ENCODE measurements around the gene CDC14B.
"Not testable (repeated sequence)": the region's sequence is repeated elsewhere in the genome, so short reads cannot be mapped to it uniquely, and the experiment has no call there.

The CDC14B gene

DNA sequence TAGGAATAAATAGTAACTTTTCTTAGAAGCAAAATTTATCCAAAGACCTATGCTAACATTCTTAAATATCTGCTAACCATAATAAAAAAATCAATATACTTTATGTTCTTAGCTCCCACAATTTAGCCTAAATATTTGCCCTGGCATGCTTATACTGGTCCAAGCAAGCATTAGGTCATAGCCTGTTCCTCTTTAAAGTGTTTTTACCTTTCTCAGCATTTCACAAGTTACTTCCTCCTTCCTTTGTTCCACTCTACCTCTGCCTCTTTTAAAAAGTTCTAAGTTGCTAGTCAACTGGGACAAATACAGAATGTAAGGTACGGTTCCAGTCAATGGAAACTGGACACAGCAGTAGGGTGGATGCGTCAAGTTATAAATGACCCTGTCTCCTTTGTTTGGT is 37.4 kb downstream of the CDC14B start:
- not testable (repeated sequence) for DNase-seq

DNA sequence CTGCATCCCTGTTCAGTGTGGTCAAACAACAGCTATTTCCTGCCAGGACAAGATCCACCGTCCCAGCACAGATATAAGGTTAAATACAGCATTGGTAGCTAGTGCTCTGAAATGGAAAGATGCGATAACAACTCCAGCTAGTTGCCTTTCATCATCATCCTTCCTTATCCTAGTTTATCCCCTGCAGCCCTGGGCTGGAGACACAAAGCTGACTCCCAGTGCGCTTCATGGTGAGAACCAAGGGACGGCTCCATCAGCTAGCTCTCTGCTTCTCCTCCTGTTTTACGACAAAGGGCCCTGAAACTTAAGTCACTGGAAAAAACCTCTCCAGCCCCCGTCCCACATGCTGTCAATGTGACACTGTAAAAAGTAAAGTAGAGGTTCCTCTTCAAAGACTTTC is 37.9 kb downstream of the CDC14B start:
- no peak for DNase-seq

- no peak for DNase-seq
Measured at GRCh38 chr9:96581301-96581700, 38.3 kb downstream of the CDC14B start.

DNA sequence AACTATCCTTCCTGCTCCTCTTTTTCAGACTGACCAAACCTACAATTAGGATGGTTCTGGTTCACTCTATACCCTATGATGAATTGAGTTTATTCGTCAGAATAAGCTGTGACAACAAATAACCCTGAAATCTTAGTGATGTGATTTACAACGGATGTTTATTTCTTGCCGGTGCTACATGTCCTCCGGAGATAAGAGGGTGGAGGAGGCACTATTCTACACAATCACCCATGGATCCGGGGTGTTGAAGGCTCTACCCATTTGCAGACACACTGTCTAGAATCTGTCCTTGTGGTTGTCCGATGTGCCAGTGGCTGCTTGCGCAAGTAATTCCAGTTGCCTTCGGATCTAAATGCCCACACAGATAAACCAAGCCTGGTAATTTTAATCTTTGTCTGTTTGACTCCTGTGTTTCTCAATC is 44.7 kb downstream of the CDC14B start:
- DNase-seq: no peak

GRCh38 chr9:96574455-96574854 is 45.2 kb downstream of the CDC14B start:
- DNase-seq: no peak

GRCh38 chr9:96567203-96567700 is 52.4 kb downstream of the CDC14B start:
- peak; percentile 26 for DNase-seq

DNA sequence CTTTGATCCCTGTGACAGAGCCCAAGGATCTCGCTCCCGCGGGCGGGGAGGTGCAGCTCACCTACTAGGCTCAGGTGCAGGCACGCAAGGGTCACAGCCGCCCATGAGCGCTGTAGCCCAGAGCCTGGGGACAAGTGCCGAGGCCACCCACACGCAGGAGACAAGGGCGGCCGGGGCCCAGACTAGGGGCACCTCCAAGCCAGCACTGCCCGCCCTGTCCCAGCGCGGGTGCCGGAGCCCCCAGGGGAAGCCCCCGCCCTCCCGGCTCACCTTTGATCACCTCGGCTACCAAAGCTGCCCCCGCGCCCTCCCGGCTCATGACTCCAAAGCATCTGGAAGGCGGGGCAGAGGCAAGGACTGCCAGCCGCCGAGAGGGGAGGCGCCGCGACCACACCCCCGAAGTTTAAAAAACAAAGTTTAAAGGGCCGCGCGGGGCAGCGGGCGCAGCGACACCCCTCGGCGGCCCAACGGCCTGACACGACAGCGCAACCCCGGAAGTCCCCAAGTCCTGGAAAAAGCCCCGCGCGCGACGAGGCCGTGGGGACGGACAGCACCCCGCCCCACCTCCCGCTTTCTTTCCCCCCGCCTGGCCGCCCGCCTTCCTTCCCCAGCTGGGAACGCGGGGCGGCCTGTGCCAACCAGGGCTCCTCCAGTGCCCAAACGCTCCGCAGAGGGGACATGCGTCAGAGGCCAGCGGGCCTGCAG is 53.0 kb downstream of the CDC14B start:
- DNase-seq: peak; percentile 63

DNA sequence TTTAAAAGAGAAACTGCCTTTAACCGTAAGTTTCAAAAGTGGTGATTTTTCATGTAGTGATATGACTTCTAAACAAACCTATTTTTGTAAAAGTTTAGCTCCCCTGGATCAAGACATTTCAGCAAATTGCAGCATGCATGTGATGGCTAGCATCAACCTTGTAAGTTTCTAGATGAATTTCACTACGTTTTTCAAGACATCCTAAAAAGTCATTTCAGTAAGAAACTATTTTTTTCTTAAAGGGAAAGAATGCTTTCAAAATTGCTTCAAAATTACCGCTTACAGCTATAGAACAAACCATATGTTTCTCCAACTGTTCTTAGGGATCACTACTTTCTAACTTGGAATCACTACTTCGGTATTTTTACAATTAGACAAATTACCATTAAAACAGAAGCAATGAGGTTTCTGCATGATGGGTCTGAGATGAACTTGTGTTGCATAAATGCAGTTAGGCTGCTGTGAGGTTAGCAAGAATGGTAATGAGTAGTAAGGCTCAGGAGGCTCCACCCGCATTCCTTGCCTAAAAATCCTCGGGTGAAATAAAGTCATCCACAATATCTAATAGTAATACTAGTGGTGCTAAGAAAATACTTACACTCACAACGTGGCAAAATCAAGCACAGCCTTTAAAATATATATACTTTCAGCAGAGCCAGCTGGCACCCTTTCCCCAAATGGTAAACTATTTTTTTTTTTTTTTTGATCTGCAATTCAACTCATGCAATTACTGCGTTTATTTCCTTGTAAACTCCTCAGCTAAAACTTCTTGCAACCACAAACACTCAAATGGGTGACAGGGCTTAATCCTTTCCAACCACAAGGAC is 53.8 kb downstream of the CDC14B start:
- peak; percentile 55 for DNase-seq

GRCh38 chr9:96564217-96564616 is 55.4 kb downstream of the CDC14B start:
- DNase-seq: no peak

GRCh38 chr9:96559339-96559943 is 60.2 kb downstream of the CDC14B start:
- no peak for DNase-seq

DNA sequence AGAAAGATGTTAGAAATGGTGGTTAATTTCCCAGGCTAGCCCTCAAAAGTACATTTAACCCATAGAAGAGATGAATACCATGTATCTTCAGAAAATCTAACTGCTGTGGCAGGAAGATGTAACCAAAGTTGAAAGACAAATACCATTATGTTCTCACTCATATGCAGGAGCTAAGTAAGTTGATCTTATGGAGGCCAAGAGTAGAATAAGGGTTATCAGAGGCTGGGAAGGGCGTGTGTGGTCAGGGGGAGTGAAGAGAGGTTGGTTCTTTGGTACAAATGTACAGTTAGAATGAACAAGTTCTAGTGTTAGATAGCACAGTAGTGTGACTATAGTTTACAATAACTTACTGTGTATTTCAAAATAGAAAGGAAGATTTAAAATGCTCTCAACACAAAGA is 61.7 kb downstream of the CDC14B start:
- no peak for DNase-seq

GRCh38 chr9:96556701-96557461 is 62.8 kb downstream of the CDC14B start:
- no peak for DNase-seq

DNA sequence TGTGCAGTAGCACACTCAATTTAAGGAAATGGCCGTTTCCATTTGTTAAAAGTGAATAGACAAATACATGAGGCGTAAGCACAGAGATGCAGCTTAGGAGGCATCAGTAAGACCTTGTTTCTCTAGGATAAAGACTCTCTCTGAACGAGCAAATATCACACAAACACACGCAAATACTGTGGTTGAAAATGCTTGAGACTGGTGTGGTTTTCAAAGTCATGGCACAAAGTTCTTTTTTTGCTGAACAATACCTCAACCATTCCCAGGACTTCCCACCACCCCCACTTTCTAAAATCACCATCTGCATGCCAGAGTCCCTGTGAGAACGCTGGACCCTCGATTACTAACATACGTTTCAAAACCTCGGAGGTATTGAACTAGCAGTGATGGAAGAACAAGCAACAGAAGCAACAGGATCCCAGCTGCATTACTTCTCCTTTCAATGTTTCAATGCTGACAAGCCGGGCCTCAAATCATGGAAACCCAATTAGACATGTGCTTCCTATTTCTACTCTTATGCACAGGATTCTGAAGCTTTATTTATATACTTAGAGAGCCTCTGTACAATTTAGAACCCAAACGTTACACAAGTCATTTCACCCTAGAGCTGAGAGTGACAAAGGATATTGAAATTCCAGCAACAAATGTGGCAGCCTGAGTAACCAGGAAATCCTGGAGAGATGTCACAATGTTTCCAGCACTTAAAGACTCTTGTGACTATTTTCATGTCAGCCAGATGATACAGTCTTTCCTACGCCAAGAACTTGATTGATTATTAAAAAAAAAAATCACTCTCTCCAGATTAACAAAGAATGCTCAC is 63.9 kb downstream of the CDC14B start:
- DNase-seq: peak; percentile 50

DNA sequence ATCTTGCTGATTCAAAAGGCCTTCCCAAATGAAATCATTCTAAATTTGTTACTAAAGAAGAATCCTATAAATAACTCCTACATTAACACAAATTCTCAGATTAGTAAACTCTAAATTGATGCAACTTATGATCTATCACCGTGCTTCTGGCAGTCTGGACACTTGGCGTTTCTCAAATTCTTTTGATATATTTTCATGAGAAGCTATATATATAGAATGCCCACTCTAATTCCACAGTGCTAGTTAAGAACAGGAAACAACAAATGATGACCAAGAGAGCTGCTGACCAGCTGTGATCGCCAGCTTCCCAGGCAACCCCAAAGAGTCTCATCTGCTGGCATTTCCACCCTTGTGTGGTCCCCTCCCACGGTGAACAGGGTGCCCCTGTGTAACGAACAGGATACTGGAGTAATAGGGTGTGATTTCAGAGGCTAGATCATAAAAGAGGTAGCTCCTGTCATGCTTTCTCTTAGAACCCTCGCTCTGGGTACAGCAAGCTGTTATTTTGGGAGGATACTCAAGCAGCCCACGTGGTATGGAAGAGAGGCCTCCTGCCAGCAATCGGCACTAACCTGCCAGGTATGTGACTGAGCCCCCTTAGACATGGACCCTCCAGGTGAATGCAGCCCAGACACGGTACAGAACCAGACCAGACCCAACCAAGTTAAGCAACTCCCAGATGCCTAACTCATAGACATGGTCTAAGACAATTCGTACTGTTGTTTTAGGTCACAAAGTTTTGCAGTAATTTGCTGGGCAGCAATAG is 64.7 kb downstream of the CDC14B start:
- peak; percentile 79 for DNase-seq

- peak; percentile 14 for DNase-seq
Measured at GRCh38 chr9:96554326-96554725, 65.3 kb downstream of the CDC14B start.

- DNase-seq: peak; percentile 85
Measured at GRCh38 chr9:96553070-96553469, 66.6 kb downstream of the CDC14B start.

- DNase-seq: no peak
Measured at GRCh38 chr9:96551403-96551802, 68.2 kb downstream of the CDC14B start.

DNA sequence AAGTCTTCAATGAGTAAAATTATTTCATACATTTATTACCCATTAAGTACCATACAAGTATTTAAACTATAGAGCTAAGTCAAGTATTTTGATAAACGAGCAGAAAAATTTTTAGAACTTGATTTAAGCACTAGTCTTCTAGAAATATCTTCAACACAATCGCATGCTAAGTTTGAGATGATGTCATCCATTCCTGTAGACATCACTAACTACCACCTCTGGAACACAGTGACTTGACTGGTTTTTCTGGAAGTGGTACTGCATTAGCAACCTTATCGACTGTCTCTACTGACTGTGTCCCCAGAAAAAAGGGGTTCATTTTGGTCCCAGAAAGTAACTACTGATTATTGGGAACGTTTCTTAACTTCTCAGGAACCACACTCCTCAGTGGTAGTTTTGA is 69.0 kb downstream of the CDC14B start:
- no peak for DNase-seq

GRCh38 chr9:96543131-96543530 is 76.5 kb downstream of the CDC14B start:
- DNase-seq: not testable (repeated sequence)

GRCh38 chr9:96540106-96540505 is 79.5 kb downstream of the CDC14B start:
- DNase-seq: no peak

DNA sequence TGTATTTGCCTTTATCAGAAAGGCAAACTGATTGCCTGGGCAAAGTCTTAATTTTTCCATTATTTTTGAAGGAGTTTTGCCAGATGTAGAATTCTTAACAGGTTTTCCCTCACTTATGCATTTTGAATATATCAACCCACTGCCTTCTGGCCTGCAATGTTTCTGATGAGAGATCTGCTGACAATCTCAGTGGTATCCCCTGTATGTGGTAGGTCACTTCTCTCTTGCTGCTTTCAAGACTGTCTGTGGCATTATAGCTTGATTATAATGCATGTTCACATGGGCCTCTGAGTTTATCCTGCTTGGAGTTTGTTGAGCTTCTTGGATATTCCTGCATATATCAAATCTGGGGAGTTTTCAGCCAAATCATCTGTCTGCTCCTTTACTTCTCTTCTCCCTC is 87.5 kb downstream of the CDC14B start:
- DNase-seq: no peak
